GM18526 (cell line): Measurements from ENCODE around the gene CTAGE9.
"Not testable (repeated sequence)": the region's sequence is repeated elsewhere in the genome, so short reads cannot be mapped to it uniquely, and the experiment has no call there.

Experiments
- POLR2A ChIP-seq: IDR thresholded peaks from 3 replicates; pipeline ENCODE4 v1.6.1; 2011; ENCODE audit not compliant: insufficient read length; ENCODE audit errors: extremely low read depth

CTAGE9 gene

GRCh38 chr6:131710917-131711316, at the start of gene CTAGE9:
Gene CTAGE9 (minus strand): TSS chr6:131711017. CDS start chr6:131711017, 0 bp downstream.
- not testable (repeated sequence) for TF ChIP-seq POLR2A

- TF ChIP-seq POLR2A, result no peak
Observed at GRCh38 chr6:131758920-131759319, 48.1 kb upstream of the CTAGE9 start.

GRCh38 chr6:131756039-131756438, 45.2 kb upstream of the CTAGE9 start:
- TF ChIP-seq POLR2A, result no peak

DNA sequence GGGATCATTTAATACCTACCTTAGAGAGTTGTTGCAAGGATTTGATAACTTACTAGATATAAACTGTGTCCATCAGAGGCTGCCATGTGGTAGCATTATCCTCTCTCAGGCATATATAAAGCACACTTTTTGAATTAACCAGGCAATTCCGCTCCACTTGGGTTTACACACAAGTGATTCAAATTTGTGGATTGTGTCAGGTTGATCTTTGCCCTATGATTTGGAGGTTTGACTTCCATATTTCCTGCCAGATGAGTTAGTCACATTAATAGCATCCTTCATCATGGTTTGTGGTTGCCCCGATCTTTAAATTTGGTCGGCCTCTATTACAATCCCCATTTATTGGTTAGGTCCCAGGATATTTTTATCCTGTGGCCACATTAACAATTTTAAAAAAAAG, 44.8 kb upstream of the CTAGE9 start:
- no peak for TF ChIP-seq POLR2A

DNA sequence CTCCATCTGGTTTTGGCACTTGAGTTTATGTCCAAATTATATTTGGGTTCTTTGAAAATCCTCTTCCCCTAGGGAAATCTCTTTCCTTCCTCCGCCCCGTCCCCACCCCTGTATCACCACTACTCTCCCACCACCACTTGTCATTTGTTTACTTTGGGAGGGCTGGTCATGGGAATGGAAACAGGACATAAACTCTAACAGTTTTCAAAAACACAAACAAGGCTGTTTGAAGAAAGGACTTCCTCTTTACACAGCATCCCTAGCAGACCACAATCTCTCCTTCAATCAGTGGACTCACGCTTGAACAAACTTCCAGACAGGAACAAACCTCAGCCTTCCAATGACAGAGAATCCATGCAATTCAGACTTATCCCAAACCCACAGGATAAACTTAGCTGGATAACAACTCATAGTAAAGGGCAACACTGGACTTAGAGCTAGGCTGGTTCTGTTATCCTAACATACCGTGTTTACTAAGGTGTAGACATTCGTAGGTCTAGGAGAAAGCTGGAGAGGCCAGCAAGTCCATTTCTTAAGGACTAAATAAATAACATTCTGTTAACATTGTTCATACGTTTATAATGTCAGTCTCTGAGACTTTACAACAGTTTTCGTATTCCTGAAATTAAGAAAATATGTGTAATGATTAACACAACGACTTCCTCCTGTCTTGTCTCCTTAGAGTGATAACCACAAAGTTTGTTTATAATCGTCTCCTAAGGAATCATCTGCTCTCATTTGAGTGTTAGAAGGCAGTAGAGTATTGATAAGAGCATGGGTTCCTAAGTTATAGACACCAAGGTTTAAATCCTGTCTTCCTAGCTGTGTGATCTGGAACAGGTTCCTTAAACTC, 44.1 kb upstream of the CTAGE9 start:
- no peak for TF ChIP-seq POLR2A

GRCh38 chr6:131754088-131754487, 43.3 kb upstream of the CTAGE9 start:
- TF ChIP-seq POLR2A, result no peak

DNA sequence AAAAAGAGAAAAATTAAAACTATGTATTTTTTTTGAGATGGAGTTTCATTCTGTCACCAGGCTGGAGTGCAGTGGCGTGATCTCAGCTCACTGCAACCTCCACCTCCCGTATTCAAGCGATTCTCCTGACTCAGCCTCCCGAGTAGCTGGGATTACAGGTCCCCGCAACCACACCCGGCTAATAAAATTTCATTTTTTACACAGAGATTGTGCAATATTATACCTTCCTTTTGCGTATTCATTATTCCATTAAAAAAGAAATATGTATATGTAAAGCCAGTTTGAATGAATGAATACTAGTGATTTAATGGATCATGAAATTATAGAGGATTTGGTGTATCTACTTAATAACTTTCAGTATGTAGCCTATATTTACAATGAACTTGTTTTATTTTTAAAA, 38.2 kb upstream of the CTAGE9 start:
- no peak for TF ChIP-seq POLR2A

GRCh38 chr6:131747821-131748353, 37.1 kb upstream of the CTAGE9 start:
- no peak for TF ChIP-seq POLR2A

DNA sequence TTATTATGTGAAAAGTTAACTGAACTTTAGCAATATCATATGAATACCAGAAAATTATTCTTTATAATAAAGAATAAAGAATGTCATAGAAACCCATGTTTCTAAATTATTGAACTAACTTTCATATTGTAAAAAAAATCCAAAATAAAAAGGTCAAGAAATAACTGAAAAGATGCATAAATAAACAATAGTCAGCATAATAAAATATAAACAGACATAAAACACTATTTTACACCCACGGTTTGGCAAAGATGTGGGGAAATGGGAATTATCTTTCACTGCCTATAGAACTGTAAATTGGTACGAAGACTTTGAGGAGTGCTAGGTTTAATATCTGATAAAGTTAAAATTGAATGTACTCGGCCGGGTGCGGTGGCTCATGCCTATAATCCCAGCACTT, 34.7 kb upstream of the CTAGE9 start:
- no peak for TF ChIP-seq POLR2A

GRCh38 chr6:131744432-131745287, 33.8 kb upstream of the CTAGE9 start:
- TF ChIP-seq POLR2A, result no peak

- TF ChIP-seq POLR2A, result no peak
Observed at GRCh38 chr6:131741688-131742393, 31.0 kb upstream of the CTAGE9 start.

- no peak for TF ChIP-seq POLR2A
Observed at GRCh38 chr6:131740161-131740560, 29.3 kb upstream of the CTAGE9 start.

- TF ChIP-seq POLR2A, result no peak
Observed at GRCh38 chr6:131739136-131739535, 28.3 kb upstream of the CTAGE9 start.

DNA sequence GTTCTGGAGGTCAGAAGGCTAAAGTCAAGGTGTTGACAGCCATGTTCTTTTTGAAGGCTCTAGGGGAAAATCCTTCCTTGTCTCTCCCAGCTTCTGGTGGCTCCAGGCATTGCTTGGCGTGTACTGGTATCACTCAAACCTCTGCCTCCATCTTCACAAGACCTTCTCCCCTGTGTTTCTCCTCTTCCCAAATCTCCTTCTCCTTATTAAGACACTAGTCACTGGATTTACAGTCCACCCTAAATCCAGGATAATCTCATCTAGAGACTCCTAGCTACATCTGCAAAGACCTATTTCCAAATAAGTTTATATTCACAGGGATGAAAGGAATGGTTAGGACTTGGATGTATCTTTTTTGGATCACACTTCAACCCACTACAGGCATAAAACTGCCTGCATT, 26.0 kb upstream of the CTAGE9 start:
- no peak for TF ChIP-seq POLR2A

DNA sequence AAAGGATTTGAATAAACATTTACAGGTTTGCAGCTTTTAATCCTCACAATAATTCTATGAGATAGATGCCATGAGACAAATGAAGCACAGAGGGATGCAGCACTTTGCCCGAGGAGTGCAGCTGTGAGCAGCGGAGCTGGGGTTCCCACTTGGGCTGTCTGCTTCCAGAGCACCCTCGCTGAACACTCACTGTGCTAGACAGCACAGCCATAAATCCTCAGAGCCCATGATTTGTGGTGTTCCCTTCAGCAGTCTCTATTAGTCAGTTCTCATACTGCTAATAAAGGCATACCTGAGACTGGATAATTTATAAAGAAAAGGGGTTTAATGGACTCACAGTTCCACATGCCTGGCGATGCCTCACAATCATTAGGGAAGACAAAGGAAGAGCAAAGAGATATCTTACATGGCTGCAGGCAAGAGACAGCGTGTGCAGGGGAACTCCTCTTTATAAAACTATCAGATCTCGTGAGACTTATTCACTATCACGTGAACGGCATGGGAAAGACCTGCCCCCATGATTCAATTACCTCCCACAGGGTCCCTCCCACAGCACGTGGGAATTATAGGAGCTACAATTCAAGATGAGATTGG, 25.3 kb upstream of the CTAGE9 start:
- TF ChIP-seq POLR2A, result no peak

- TF ChIP-seq POLR2A, result no peak
Observed at GRCh38 chr6:131733376-131734016, 22.7 kb upstream of the CTAGE9 start.
